Cardiac muscle cell (in vitro differentiated cells and primary cell): ENCODE measurements around the gene SLC1A6. TPM values are rescaled to one million over a fixed set of nuclear protein-coding genes. Genes with fewer than 3 reads are reported as not detected.
"Not testable (repeated sequence)": the region's sequence is repeated elsewhere in the genome, so short reads cannot be mapped to it uniquely, and the experiment has no call there.

ENCODE experiments used
- DNase-seq, 2 donors: peaks; one replicate each; pipeline versions ENCODE4 v3.0.0 to v3.0.0-alpha.2; 2010 to 2017; ENCODE audit warnings: low read depth in 1 of 2, low spot score in 1 of 2
- H3K27ac ChIP-seq: fragments of 200-600 bp; sonication (generic); 2 replicates; pipeline ENCODE4 v1.5.1; 2016
- H3K27me3 ChIP-seq: fragments of 200-600 bp; sonication (generic); 2 replicates; pipeline ENCODE4 v1.6.0; 2016; ENCODE audit warnings: control low read depth
- H3K36me3 ChIP-seq: fragments of 200-600 bp; sonication (generic); 2 replicates; pipeline ENCODE4 v1.5.1; 2016; ENCODE audit warnings: control low read depth
- H3K4me1 ChIP-seq: fragments of 200-600 bp; sonication (generic); 2 replicates; pipeline ENCODE4 v1.8.1; 2017; ENCODE audit warnings: low read depth, mild to moderate bottlenecking, mixed run types
- H3K4me3 ChIP-seq: fragments of 200-600 bp; sonication (generic); 2 replicates; pipeline ENCODE4 v1.5.1; 2016; ENCODE audit warnings: mild to moderate bottlenecking
- H3K9me3 ChIP-seq: fragments of 200-600 bp; sonication (generic); 2 replicates; pipeline ENCODE4 v1.5.1; 2017; ENCODE audit warnings: low read depth, mild to moderate bottlenecking, control low read depth
- CTCF ChIP-seq: IDR thresholded peaks from 2 replicates; pipeline ENCODE4 v1.5.1; 2012; ENCODE audit warnings: low read depth, mild to moderate bottlenecking, low read length
- polyA plus RNA-seq: library from polyadenylated mRNA; unstranded; fragments of >200 nt; fragmentation: Nextera tagmentation; extraction: Ambion mirVana; gene quantifications from 2 replicates; pipeline ENCODE4 v1.2.1, GENCODE V29; 2016
- total RNA-seq: library from RNA; depleted of rRNA; stranded (reverse); fragments of >200 nt; gene quantifications from 2 replicates; pipeline ENCODE4 v1.2.3, GENCODE V29; 2016

Gene SLC1A6
- total RNA-seq (0.63 and 1.4 TPM in 2 replicates), polyA plus RNA-seq (0.86 and 1.3 TPM in 2 replicates)

GRCh38 chr19:14979476-14980255 lies at the start of gene SLC1A6:
TSS of gene SLC1A6 (minus strand) at chr19:14979864. CDS start at chr19:14972910, 6,954 bp downstream.
- no peak for TF ChIP-seq CTCF
- Histone ChIP-seq H3K4me1 (no peaks in the 10 kb centered on the region), H3K36me3 (no peaks in the 10 kb centered on the region), H3K4me3 (peak within 1 kb of the TSS; percentile 76), H3K27me3 (peaks cover 42% of the 10 kb centered on the region), H3K27ac (no peak within 1 kb of the TSS), H3K9me3 (no peaks in the 10 kb centered on the region)
- peak in 1 of 2 donors; percentile 51 for DNase-seq

GRCh38 chr19:15028490-15028889 lies 48.8 kb upstream of the SLC1A6 start:
- H3K9me3 ChIP-seq = no peaks in the 10 kb centered on the region
- no peaks in the 10 kb centered on the region for H3K36me3 ChIP-seq
- DNase-seq = no peak
- H3K27ac ChIP-seq = no peak overlapping the region
- H3K4me3 ChIP-seq = no peak overlapping the region
- H3K27me3 ChIP-seq = no peaks in the 10 kb centered on the region
- no peaks in the 10 kb centered on the region for H3K4me1 ChIP-seq
- no peak for TF ChIP-seq CTCF

- H3K27ac ChIP-seq = no peak overlapping the region
- no peak overlapping the region for H3K4me3 ChIP-seq
- DNase-seq = peak in 1 of 2 donors; percentile 3
- H3K36me3 ChIP-seq = no peaks in the 10 kb centered on the region
- no peaks in the 10 kb centered on the region for H3K27me3 ChIP-seq
- no peaks in the 10 kb centered on the region for H3K4me1 ChIP-seq
- no peak for TF ChIP-seq CTCF
- no peaks in the 10 kb centered on the region for H3K9me3 ChIP-seq
These were observed 45.6 kb upstream of the SLC1A6 start for GRCh38 chr19:15025217-15025616.

GRCh38 chr19:15022752-15023151 lies 43.1 kb upstream of the SLC1A6 start:
- Histone ChIP-seq H3K27me3 (no peaks in the 10 kb centered on the region), H3K36me3 (no peaks in the 10 kb centered on the region), H3K4me3 (no peak overlapping the region), H3K27ac (no peak overlapping the region), H3K4me1 (no peaks in the 10 kb centered on the region), H3K9me3 (no peaks in the 10 kb centered on the region)
- no peak for TF ChIP-seq CTCF
- no peak for DNase-seq

- Histone ChIP-seq H3K27me3 (no peaks in the 10 kb centered on the region), H3K36me3 (no peaks in the 10 kb centered on the region), H3K4me3 (no peak overlapping the region), H3K9me3 (no peaks in the 10 kb centered on the region), H3K4me1 (no peaks in the 10 kb centered on the region), H3K27ac (no peak overlapping the region)
- DNase-seq = no peak
- no peak for TF ChIP-seq CTCF
These were observed 41.8 kb upstream of the SLC1A6 start for GRCh38 chr19:15021286-15022007.

- not testable (repeated sequence) for H3K9me3 ChIP-seq, H3K36me3 ChIP-seq, H3K27me3 ChIP-seq, H3K4me1 ChIP-seq, H3K27ac ChIP-seq, DNase-seq, H3K4me3 ChIP-seq
These were observed 39.2 kb upstream of the SLC1A6 start for GRCh38 chr19:15018836-15019235.
